Activated CD8-positive, alpha-beta T cell treated with anti-CD3 and anti-CD28 coated beads, Interleukin-2, amount 10 ng/mL, durations not matched to agents 7 days and 5 days (primary cell): ENCODE results near the gene ATRNL1. TPM values are rescaled to one million over a fixed set of nuclear protein-coding genes. Genes with fewer than 3 reads are reported as not detected.

Experiments used
- ATAC-seq: fragments of 150-1000 bp; cut with Tn5 transposase; one replicate; pipeline ENCODE4 v1.10.0; 2021; ENCODE audit warnings: moderate library complexity
- CTCF ChIA-PET: fragments of 350-600 bp; sonication (Branson Sonifier 250); formaldehyde crosslinking; loops from one replicate; lab custom pipeline; 2021; ENCODE audit warnings: antibody characterized with exemption; lab: Charles Lee
- POLR2A ChIA-PET: fragments of 350-600 bp; sonication (Branson Sonifier 250); formaldehyde crosslinking; loops from one replicate; lab custom pipeline; 2021; ENCODE audit warnings: antibody characterized with exemption; lab: Charles Lee
- DNase-seq: peaks from one replicate; pipeline ENCODE4 v3.0.0-alpha.2; 2020
- H3K27ac Mint-ChIP-seq: one replicate; pipeline ENCODE4 v1.8.0; 2021; ENCODE audit warnings: mild to moderate bottlenecking, mixed read lengths
- H3K27me3 Mint-ChIP-seq: one replicate; pipeline ENCODE4 v1.8.0; 2021; ENCODE audit warnings: low read depth, mixed read lengths
- H3K36me3 Mint-ChIP-seq: one replicate; pipeline ENCODE4 v1.8.0; 2021; ENCODE audit warnings: low read depth, mixed read lengths
- H3K4me1 Mint-ChIP-seq: one replicate; pipeline ENCODE4 v1.8.0; 2021; ENCODE audit warnings: low read depth, mixed read lengths
- H3K4me3 Mint-ChIP-seq: one replicate; pipeline ENCODE4 v1.8.0; 2021; ENCODE audit warnings: mild to moderate bottlenecking, mixed read lengths
- H3K9me3 Mint-ChIP-seq: one replicate; pipeline ENCODE4 v1.8.0; 2022; ENCODE audit warnings: mixed read lengths; ENCODE audit not compliant: insufficient read depth
- total RNA-seq, 2 experiments: library from RNA; stranded (reverse); gene quantifications; one replicate each; pipeline ENCODE4 v1.2.3, GENCODE V29; 2021

ATRNL1 gene
- total RNA-seq, 2 experiments from 2014 or later, result not detected

- Mint-ChIP-seq H3K36me3 (no peaks in the 10 kb centered on the region), H3K27ac (no peak overlapping the region), H3K4me1 (no peaks in the 10 kb centered on the region), H3K9me3 (no peaks in the 10 kb centered on the region), H3K27me3 (no peaks in the 10 kb centered on the region), H3K4me3 (no peak overlapping the region)
- CTCF ChIA-PET, result no interaction called here
- DNase-seq (no peak), ATAC-seq (no peak)
- POLR2A ChIA-PET, result no interaction called here
Observed at GRCh38 chr10:115660391-115660790, 567.2 kb downstream of the ATRNL1 start.

- H3K36me3 Mint-ChIP-seq, result no peaks in the 10 kb centered on the region
- CTCF ChIA-PET, result no interaction called here
- no peak overlapping the region for H3K4me3 Mint-ChIP-seq
- DNase-seq (no peak), ATAC-seq (no peak)
- H3K4me1 Mint-ChIP-seq, result no peaks in the 10 kb centered on the region
- H3K27me3 Mint-ChIP-seq, result no peaks in the 10 kb centered on the region
- no peaks in the 10 kb centered on the region for H3K9me3 Mint-ChIP-seq
- POLR2A ChIA-PET, result no interaction called here
- H3K27ac Mint-ChIP-seq, result no peak overlapping the region
Observed at GRCh38 chr10:115662422-115662821, 569.3 kb downstream of the ATRNL1 start.

- no peaks in the 10 kb centered on the region for H3K9me3 Mint-ChIP-seq
- ChIA-PET CTCF (no interaction called here), POLR2A (no interaction called here)
- no peaks in the 10 kb centered on the region for H3K27me3 Mint-ChIP-seq
- DNase-seq (no peak), ATAC-seq (no peak)
- no peak overlapping the region for H3K27ac Mint-ChIP-seq
- no peaks in the 10 kb centered on the region for H3K4me1 Mint-ChIP-seq
- H3K4me3 Mint-ChIP-seq, result no peak overlapping the region
- no peaks in the 10 kb centered on the region for H3K36me3 Mint-ChIP-seq
Observed at GRCh38 chr10:115665549-115665948, 572.4 kb downstream of the ATRNL1 start.

GRCh38 chr10:115674496-115674895, 581.3 kb downstream of the ATRNL1 start:
- ChIA-PET POLR2A (no interaction called here), CTCF (no interaction called here)
- no peaks in the 10 kb centered on the region for H3K9me3 Mint-ChIP-seq
- no peaks in the 10 kb centered on the region for H3K36me3 Mint-ChIP-seq
- no peaks in the 10 kb centered on the region for H3K27me3 Mint-ChIP-seq
- no peak overlapping the region for H3K4me3 Mint-ChIP-seq
- no peaks in the 10 kb centered on the region for H3K4me1 Mint-ChIP-seq
- DNase-seq (no peak), ATAC-seq (no peak)
- no peak overlapping the region for H3K27ac Mint-ChIP-seq

- DNase-seq (no peak), ATAC-seq (no peak)
- H3K9me3 Mint-ChIP-seq, result no peaks in the 10 kb centered on the region
- H3K27me3 Mint-ChIP-seq, result no peaks in the 10 kb centered on the region
- no peak overlapping the region for H3K4me3 Mint-ChIP-seq
- no peaks in the 10 kb centered on the region for H3K36me3 Mint-ChIP-seq
- ChIA-PET CTCF (no interaction called here), POLR2A (no interaction called here)
- H3K4me1 Mint-ChIP-seq, result no peaks in the 10 kb centered on the region
- H3K27ac Mint-ChIP-seq, result no peak overlapping the region
Observed at GRCh38 chr10:115696747-115697146, 603.6 kb downstream of the ATRNL1 start.

GRCh38 chr10:115706026-115706425, 612.9 kb downstream of the ATRNL1 start:
- DNase-seq, result no peak
- H3K9me3 Mint-ChIP-seq, result no peaks in the 10 kb centered on the region
- H3K27me3 Mint-ChIP-seq, result no peaks in the 10 kb centered on the region
- H3K36me3 Mint-ChIP-seq, result no peaks in the 10 kb centered on the region
- ChIA-PET CTCF (interaction anchor here (0.6 to 1.3 kb wide), 3 partner anchors 15 to 680 kb away, joined by 3 to 7 read pairs (median 3); no protein-coding TSS in a partner anchor), POLR2A (no interaction called here)
- H3K27ac Mint-ChIP-seq, result no peak overlapping the region
- no peak for ATAC-seq
- H3K4me1 Mint-ChIP-seq, result no peaks in the 10 kb centered on the region
- no peak overlapping the region for H3K4me3 Mint-ChIP-seq

- CTCF ChIA-PET, result interaction anchor here (0.6 to 1.3 kb wide), 5 partner anchors 15 to 679 kb away, joined by 3 to 7 read pairs (median 3); no protein-coding TSS in a partner anchor
- Mint-ChIP-seq H3K4me1 (no peaks in the 10 kb centered on the region), H3K4me3 (no peak overlapping the region), H3K9me3 (no peaks in the 10 kb centered on the region), H3K36me3 (no peaks in the 10 kb centered on the region), H3K27ac (no peak overlapping the region), H3K27me3 (no peaks in the 10 kb centered on the region)
- no peak for DNase-seq
- no peak for ATAC-seq
- POLR2A ChIA-PET, result interaction anchor here (0.6 kb wide), 1 partner anchor 23 kb away, joined by 3 read pairs; no protein-coding TSS in a partner anchor
Observed at GRCh38 chr10:115706488-115707076, 613.4 kb downstream of the ATRNL1 start.

- H3K9me3 Mint-ChIP-seq, result no peaks in the 10 kb centered on the region
- ATAC-seq (no peak), DNase-seq (no peak)
- H3K27ac Mint-ChIP-seq, result no peak overlapping the region
- H3K4me1 Mint-ChIP-seq, result no peaks in the 10 kb centered on the region
- no peaks in the 10 kb centered on the region for H3K36me3 Mint-ChIP-seq
- no peaks in the 10 kb centered on the region for H3K27me3 Mint-ChIP-seq
- no peak overlapping the region for H3K4me3 Mint-ChIP-seq
- POLR2A ChIA-PET, result no interaction called here
- CTCF ChIA-PET, result no interaction called here
Observed at GRCh38 chr10:115710136-115710535, 617.0 kb downstream of the ATRNL1 start.

GRCh38 chr10:115711306-115711705, 618.1 kb downstream of the ATRNL1 start:
- Mint-ChIP-seq H3K27me3 (no peaks in the 10 kb centered on the region), H3K4me1 (no peaks in the 10 kb centered on the region), H3K4me3 (no peak overlapping the region), H3K36me3 (no peaks in the 10 kb centered on the region), H3K27ac (no peak overlapping the region), H3K9me3 (no peaks in the 10 kb centered on the region)
- DNase-seq (no peak), ATAC-seq (no peak)
- ChIA-PET CTCF (no interaction called here), POLR2A (no interaction called here)

- Mint-ChIP-seq H3K27me3 (no peaks in the 10 kb centered on the region), H3K4me1 (no peaks in the 10 kb centered on the region), H3K27ac (no peak overlapping the region), H3K4me3 (no peak overlapping the region), H3K36me3 (no peaks in the 10 kb centered on the region), H3K9me3 (no peaks in the 10 kb centered on the region)
- DNase-seq (no peak), ATAC-seq (no peak)
- ChIA-PET POLR2A (no interaction called here), CTCF (no interaction called here)
Observed at GRCh38 chr10:115720121-115720520, 627.0 kb downstream of the ATRNL1 start.

GRCh38 chr10:115727129-115727528, 634.0 kb downstream of the ATRNL1 start:
- no peak for ATAC-seq
- Mint-ChIP-seq H3K27ac (no peak overlapping the region), H3K9me3 (no peaks in the 10 kb centered on the region), H3K27me3 (no peaks in the 10 kb centered on the region), H3K4me1 (no peaks in the 10 kb centered on the region), H3K36me3 (no peaks in the 10 kb centered on the region), H3K4me3 (no peak overlapping the region)
- DNase-seq, result no peak
- POLR2A ChIA-PET, result no interaction called here
- CTCF ChIA-PET, result no interaction called here

- POLR2A ChIA-PET, result no interaction called here
- CTCF ChIA-PET, result no interaction called here
- Mint-ChIP-seq H3K4me3 (no peak overlapping the region), H3K4me1 (no peaks in the 10 kb centered on the region), H3K9me3 (no peaks in the 10 kb centered on the region), H3K36me3 (no peaks in the 10 kb centered on the region), H3K27ac (no peak overlapping the region), H3K27me3 (no peaks in the 10 kb centered on the region)
- no peak for ATAC-seq
- no peak for DNase-seq
Observed at GRCh38 chr10:115744089-115744488, 650.9 kb downstream of the ATRNL1 start.

- ATAC-seq (no peak), DNase-seq (no peak)
- POLR2A ChIA-PET, result no interaction called here
- Mint-ChIP-seq H3K4me1 (no peaks in the 10 kb centered on the region), H3K27me3 (no peaks in the 10 kb centered on the region), H3K27ac (no peak overlapping the region), H3K36me3 (no peaks in the 10 kb centered on the region), H3K4me3 (no peak overlapping the region), H3K9me3 (no peaks in the 10 kb centered on the region)
- CTCF ChIA-PET, result no interaction called here
Observed at GRCh38 chr10:115745943-115746342, 652.8 kb downstream of the ATRNL1 start.
